Measurements from ENCODE around the gene PLEKHJ1. TPM values are rescaled to one million over a fixed set of nuclear protein-coding genes. Genes with fewer than 3 reads are reported as not detected.
A peak's percentile ranks its signal among the peaks of the same experiment; 100 is the strongest.

The PLEKHJ1 gene
- total and polyA plus RNA-seq, 3 experiments from 2014 or later: 96.6 to 120 (median 99.1) TPM

- peaks cover 16 to 19% (median 16%) of the 10 kb centered on the region in 3 donors for H3K4me1 Mint-ChIP-seq
- peak overlapping the region in 1 of 7 donors; percentile 45 for H3K4me3 Mint-ChIP-seq
- POLR2A ChIA-PET: interaction anchor here (1.3 kb wide), 1 partner anchor 12 kb away, joined by 3 read pairs; no protein-coding TSS in a partner anchor
- H3K9me3 Mint-ChIP-seq: peaks cover 0 to 1% (median 0%) of the 10 kb centered on the region in 5 donors
- peaks cover 0 to 60% (median 3%) of the 10 kb centered on the region in 3 donors for H3K36me3 Mint-ChIP-seq
- no peak for DNase-seq
- H3K4me1 ChIP-seq (ENCODE audit: insufficient read depth, low read length): peaks cover 25% of the 10 kb centered on the region
- H3K36me3 ChIP-seq (ENCODE audit: insufficient read depth, low read length): peaks cover 43% of the 10 kb centered on the region
- CTCF ChIA-PET: interaction anchor here (1.9 kb wide), 1 partner anchor 13 kb away, joined by 5 read pairs; no protein-coding TSS in a partner anchor
- H3K27me3 Mint-ChIP-seq: peaks cover 0 to 2% of the 10 kb centered on the region in 2 donors
- H3K27ac ChIP-seq (ENCODE audit: low read depth, low read length): no peak overlapping the region
- H3K9me3 ChIP-seq (ENCODE audit: low read length): no peaks in the 10 kb centered on the region
- H3K4me3 ChIP-seq (ENCODE audit: low read length): no peak overlapping the region
- H3K27me3 ChIP-seq (ENCODE audit: insufficient read depth, low read length, poor library complexity, severe bottlenecking): peaks cover 5% of the 10 kb centered on the region
- no peak overlapping the region for H3K27ac Mint-ChIP-seq
Observed at GRCh38 chr19:2246014-2246620, 10.0 kb upstream of the PLEKHJ1 start.

GRCh38 chr19:2245273-2245672 lies 9.1 kb upstream of the PLEKHJ1 start:
- Mint-ChIP-seq H3K36me3 (peaks cover 0 to 67% (median 3%) of the 10 kb centered on the region in 3 donors), H3K27ac (no peak overlapping the region), H3K4me3 (no peak overlapping the region), H3K4me1 (peaks cover 24 to 28% (median 24%) of the 10 kb centered on the region in 3 donors), H3K27me3 (peaks cover 0 to 2% of the 10 kb centered on the region in 2 donors), H3K9me3 (peaks cover 0 to 1% (median 0%) of the 10 kb centered on the region in 5 donors)
- peaks cover 34% of the 10 kb centered on the region for H3K4me1 ChIP-seq (ENCODE audit: insufficient read depth, low read length)
- CTCF ChIA-PET: interaction anchor here (1.9 kb wide), 1 partner anchor 14 kb away, joined by 5 read pairs; no protein-coding TSS in a partner anchor
- no peak overlapping the region for H3K27ac ChIP-seq (ENCODE audit: low read depth, low read length)
- peaks cover 2% of the 10 kb centered on the region for H3K27me3 ChIP-seq (ENCODE audit: insufficient read depth, low read length, poor library complexity, severe bottlenecking)
- DNase-seq: no peak
- POLR2A ChIA-PET: no interaction called here
- peaks cover 43% of the 10 kb centered on the region for H3K36me3 ChIP-seq (ENCODE audit: insufficient read depth, low read length)
- no peak overlapping the region for H3K4me3 ChIP-seq (ENCODE audit: low read length)
- H3K9me3 ChIP-seq (ENCODE audit: low read length): no peaks in the 10 kb centered on the region

- peaks cover 30 to 36% (median 32%) of the 10 kb centered on the region in 3 donors for H3K4me1 Mint-ChIP-seq
- H3K9me3 Mint-ChIP-seq: peaks cover 0 to 1% (median 0%) of the 10 kb centered on the region in 5 donors
- Histone ChIP-seq H3K4me1 (ENCODE audit: insufficient read depth, low read length) (peaks cover 41% of the 10 kb centered on the region), H3K4me3 (ENCODE audit: low read length) (no peak overlapping the region), H3K27ac (ENCODE audit: low read depth, low read length) (no peak overlapping the region), H3K9me3 (ENCODE audit: low read length) (no peaks in the 10 kb centered on the region), H3K36me3 (ENCODE audit: insufficient read depth, low read length) (peaks cover 43% of the 10 kb centered on the region), H3K27me3 (ENCODE audit: insufficient read depth, low read length, poor library complexity, severe bottlenecking) (no peaks in the 10 kb centered on the region)
- no peak for DNase-seq
- H3K27me3 Mint-ChIP-seq: no peaks in the 10 kb centered on the region
- ChIA-PET POLR2A (no interaction called here), CTCF (interaction anchor here (1.9 kb wide), 1 partner anchor 14 kb away, joined by 5 read pairs; no protein-coding TSS in a partner anchor)
- H3K36me3 Mint-ChIP-seq: peaks cover 0 to 73% (median 6%) of the 10 kb centered on the region in 3 donors
- H3K27ac Mint-ChIP-seq: peak overlapping the region in 1 of 8 donors; percentile 72
- H3K4me3 Mint-ChIP-seq: no peak overlapping the region
Observed at GRCh38 chr19:2244486-2244885, 8.4 kb upstream of the PLEKHJ1 start.

- ChIA-PET CTCF (no interaction called here), POLR2A (no interaction called here)
- Mint-ChIP-seq H3K9me3 (peaks cover 0 to 1% (median 0%) of the 10 kb centered on the region in 5 donors), H3K36me3 (peaks cover 0 to 75% (median 7%) of the 10 kb centered on the region in 3 donors), H3K27ac (no peak overlapping the region), H3K4me1 (peaks cover 34 to 39% (median 36%) of the 10 kb centered on the region in 3 donors), H3K27me3 (no peaks in the 10 kb centered on the region), H3K4me3 (no peak overlapping the region)
- no peak for DNase-seq
- H3K9me3 ChIP-seq (ENCODE audit: low read length): no peaks in the 10 kb centered on the region
- no peak overlapping the region for H3K4me3 ChIP-seq (ENCODE audit: low read length)
- peaks cover 43% of the 10 kb centered on the region for H3K36me3 ChIP-seq (ENCODE audit: insufficient read depth, low read length)
- no peak overlapping the region for H3K27ac ChIP-seq (ENCODE audit: low read depth, low read length)
- H3K4me1 ChIP-seq (ENCODE audit: insufficient read depth, low read length): peaks cover 45% of the 10 kb centered on the region
- H3K27me3 ChIP-seq (ENCODE audit: insufficient read depth, low read length, poor library complexity, severe bottlenecking): no peaks in the 10 kb centered on the region
Observed at GRCh38 chr19:2244125-2244411, 7.9 kb upstream of the PLEKHJ1 start.

- Histone ChIP-seq H3K4me1 (ENCODE audit: insufficient read depth, low read length) (peaks cover 50% of the 10 kb centered on the region), H3K36me3 (ENCODE audit: insufficient read depth, low read length) (peaks cover 43% of the 10 kb centered on the region), H3K9me3 (ENCODE audit: low read length) (no peaks in the 10 kb centered on the region), H3K27ac (ENCODE audit: low read depth, low read length) (no peak overlapping the region), H3K4me3 (ENCODE audit: low read length) (no peak overlapping the region), H3K27me3 (ENCODE audit: insufficient read depth, low read length, poor library complexity, severe bottlenecking) (no peaks in the 10 kb centered on the region)
- no peak for DNase-seq
- peak overlapping the region in 1 of 8 donors; percentile 86 for H3K27ac Mint-ChIP-seq
- peaks cover 39 to 45% (median 42%) of the 10 kb centered on the region in 3 donors for H3K4me1 Mint-ChIP-seq
- H3K36me3 Mint-ChIP-seq: peaks cover 0 to 73% (median 7%) of the 10 kb centered on the region in 3 donors
- CTCF ChIA-PET: interaction anchor here (1.2 kb wide), 1 partner anchor 20 kb away, joined by 4 read pairs; no protein-coding TSS in a partner anchor
- POLR2A ChIA-PET: no interaction called here
- H3K4me3 Mint-ChIP-seq: peak overlapping the region in 1 of 7 donors; percentile 76
- H3K27me3 Mint-ChIP-seq: no peaks in the 10 kb centered on the region
- peaks cover 0 to 1% (median 0%) of the 10 kb centered on the region in 5 donors for H3K9me3 Mint-ChIP-seq
Observed at GRCh38 chr19:2243274-2244124, 7.4 kb upstream of the PLEKHJ1 start.

GRCh38 chr19:2242816-2243215 lies 6.7 kb upstream of the PLEKHJ1 start:
- Histone ChIP-seq H3K4me1 (ENCODE audit: insufficient read depth, low read length) (peaks cover 57% of the 10 kb centered on the region), H3K4me3 (ENCODE audit: low read length) (no peak overlapping the region), H3K27ac (ENCODE audit: low read depth, low read length) (no peak overlapping the region), H3K27me3 (ENCODE audit: insufficient read depth, low read length, poor library complexity, severe bottlenecking) (no peaks in the 10 kb centered on the region), H3K9me3 (ENCODE audit: low read length) (no peaks in the 10 kb centered on the region), H3K36me3 (ENCODE audit: insufficient read depth, low read length) (peaks cover 43% of the 10 kb centered on the region)
- POLR2A ChIA-PET: no interaction called here
- peak overlapping the region in 3 of 7 donors; percentile 21 to 76 (median 24) for H3K4me3 Mint-ChIP-seq
- peak overlapping the region in 5 of 8 donors; percentile 20 to 92 (median 60) for H3K27ac Mint-ChIP-seq
- CTCF ChIA-PET: interaction anchor here (1.2 kb wide), 1 partner anchor 21 kb away, joined by 4 read pairs; no protein-coding TSS in a partner anchor
- H3K4me1 Mint-ChIP-seq: peaks cover 46 to 52% (median 49%) of the 10 kb centered on the region in 3 donors
- no peak for DNase-seq
- no peaks in the 10 kb centered on the region for H3K27me3 Mint-ChIP-seq
- H3K9me3 Mint-ChIP-seq: peaks cover 0 to 1% (median 0%) of the 10 kb centered on the region in 5 donors
- H3K36me3 Mint-ChIP-seq: peaks cover 0 to 76% (median 7%) of the 10 kb centered on the region in 3 donors

- H3K9me3 Mint-ChIP-seq: peaks cover 0 to 1% (median 0%) of the 10 kb centered on the region in 5 donors
- Histone ChIP-seq H3K27me3 (ENCODE audit: insufficient read depth, low read length, poor library complexity, severe bottlenecking) (no peaks in the 10 kb centered on the region), H3K27ac (ENCODE audit: low read depth, low read length) (no peak overlapping the region), H3K4me3 (ENCODE audit: low read length) (no peak overlapping the region), H3K4me1 (ENCODE audit: insufficient read depth, low read length) (peaks cover 64% of the 10 kb centered on the region), H3K36me3 (ENCODE audit: insufficient read depth, low read length) (peaks cover 40% of the 10 kb centered on the region), H3K9me3 (ENCODE audit: low read length) (no peaks in the 10 kb centered on the region)
- peaks cover 52 to 58% (median 55%) of the 10 kb centered on the region in 3 donors for H3K4me1 Mint-ChIP-seq
- no peak for DNase-seq
- peak overlapping the region; percentile 20 to 98 (median 45) for H3K4me3 Mint-ChIP-seq
- no peaks in the 10 kb centered on the region for H3K27me3 Mint-ChIP-seq
- peak overlapping the region in 7 of 8 donors; percentile 61 to 94 (median 85) for H3K27ac Mint-ChIP-seq
- ChIA-PET CTCF (interaction anchor here (5.9 kb wide), 1 partner anchor 31 kb away, joined by 70 read pairs; no protein-coding TSS in a partner anchor), POLR2A (interaction anchor here (5.5 kb wide), 1 partner anchor 17 kb away, joined by 45 read pairs; no protein-coding TSS in a partner anchor)
- H3K36me3 Mint-ChIP-seq: peaks cover 0 to 76% (median 7%) of the 10 kb centered on the region in 3 donors
Observed at GRCh38 chr19:2242092-2242537, 6.0 kb upstream of the PLEKHJ1 start.

All from CD8-positive, alpha-beta memory T cell (primary cell).